Trophoblast cell (in vitro differentiated cells and primary cell): Measurements from ENCODE around the gene IRS2.

Experiments
- DNase-seq, 2 donors: peaks; one replicate each; pipeline ENCODE4 v3.0.0-alpha.2; 2016
- H2AFZ ChIP-seq: 2 replicates; pipeline ENCODE4 v1.6.1; 2013; ENCODE audit warnings: low read length, moderate library complexity, mild to moderate bottlenecking; ENCODE audit not compliant: insufficient read depth, poor library complexity
- H2AK5ac ChIP-seq: 2 replicates; pipeline ENCODE4 v1.6.1; 2013; ENCODE audit warnings: mild to moderate bottlenecking, low read length
- H2BK120ac ChIP-seq: 2 replicates; pipeline ENCODE4 v1.6.1; 2013; ENCODE audit warnings: low read length, mild to moderate bottlenecking, moderate library complexity; ENCODE audit not compliant: insufficient read depth, poor library complexity
- H2BK12ac ChIP-seq: 2 replicates; pipeline ENCODE4 v1.6.1; 2013; ENCODE audit warnings: mild to moderate bottlenecking, low read length, moderate library complexity
- H2BK5ac ChIP-seq: 2 replicates; pipeline ENCODE4 v1.6.1; 2013; ENCODE audit warnings: low read length, low read depth, moderate library complexity, mild to moderate bottlenecking; ENCODE audit not compliant: poor library complexity
- H3K14ac ChIP-seq: 2 replicates; pipeline ENCODE4 v1.6.1; 2013; ENCODE audit warnings: mild to moderate bottlenecking, low read length
- H3K18ac ChIP-seq: 2 replicates; pipeline ENCODE4 v1.6.1; 2013; ENCODE audit warnings: mild to moderate bottlenecking, low read length
- H3K23ac ChIP-seq: 2 replicates; pipeline ENCODE4 v1.6.1; 2013; ENCODE audit warnings: low read length
- H3K27ac ChIP-seq: 2 replicates; pipeline ENCODE4 v1.5.1; 2013; ENCODE audit warnings: low read depth, mild to moderate bottlenecking, inconsistent platforms, low read length, moderate library complexity
- H3K27me3 ChIP-seq: 2 replicates; pipeline ENCODE4 v1.6.1; 2013; ENCODE audit warnings: inconsistent platforms, mild to moderate bottlenecking, low read length, moderate library complexity; ENCODE audit not compliant: insufficient read depth
- H3K36me3 ChIP-seq, 2 experiments: 1 replicate in 1 of 2; 2 replicates in 1 of 2; pipeline ENCODE4 v1.6.1; 2013; ENCODE audit warnings: low read length in 2 of 2, mild to moderate bottlenecking in 2 of 2, moderate library complexity in 1 of 2; ENCODE audit not compliant: insufficient read depth in 2 of 2, control insufficient read depth in 1 of 2
- H3K4ac ChIP-seq: 2 replicates; pipeline ENCODE4 v1.6.1; 2013; ENCODE audit warnings: low read depth, mild to moderate bottlenecking, low read length, moderate library complexity
- H3K4me1 ChIP-seq, 2 experiments: 1 replicate in 1 of 2; 2 replicates in 1 of 2; pipeline ENCODE4 v1.6.1; 2013; ENCODE audit warnings: low read length in 2 of 2, mild to moderate bottlenecking in 2 of 2, moderate library complexity in 1 of 2; ENCODE audit not compliant: insufficient read depth in 2 of 2, control insufficient read depth in 1 of 2
- H3K4me2 ChIP-seq: 2 replicates; pipeline ENCODE4 v1.6.1; 2013; ENCODE audit warnings: inconsistent platforms, mild to moderate bottlenecking, low read length, moderate library complexity
- H3K4me3 ChIP-seq: 2 replicates; pipeline ENCODE4 v1.5.1; 2013; ENCODE audit warnings: mild to moderate bottlenecking, low read depth, low read length, inconsistent platforms
- H3K79me1 ChIP-seq: one replicate; pipeline ENCODE4 v1.6.1; 2013; ENCODE audit warnings: low read length
- H3K79me2 ChIP-seq: 2 replicates; pipeline ENCODE4 v1.6.1; 2013; ENCODE audit warnings: low read length, mild to moderate bottlenecking; ENCODE audit not compliant: control insufficient read depth, insufficient read depth, poor library complexity
- H3K9ac ChIP-seq: 2 replicates; pipeline ENCODE4 v1.6.1; 2013; ENCODE audit warnings: mild to moderate bottlenecking, low read length
- H3K9me3 ChIP-seq: 2 replicates; pipeline ENCODE4 v1.6.1; 2013; ENCODE audit warnings: low read depth, mild to moderate bottlenecking, control low read depth, inconsistent platforms, low read length; ENCODE audit not compliant: insufficient read depth
- H4K12ac ChIP-seq: 2 replicates; pipeline ENCODE4 v1.6.1; 2013; ENCODE audit warnings: low read depth, mild to moderate bottlenecking, low read length, moderate library complexity
- H4K8ac ChIP-seq: 2 replicates; pipeline ENCODE4 v1.6.1; 2013; ENCODE audit warnings: low read depth, mild to moderate bottlenecking, low read length, moderate library complexity
- H4K91ac ChIP-seq: one replicate; pipeline ENCODE4 v1.6.1; 2013; ENCODE audit warnings: low read depth, mild to moderate bottlenecking, low read length, moderate library complexity
- WGBS: extraction: QIAGEN DNeasy Blood & Tissue Kit; methylation state at CpG from one replicate; pipeline ENCODE4 v1.1.7; 2013; ENCODE audit warnings: missing lambda C conversion rate; ENCODE audit not compliant: insufficient read length, insufficient coverage; ENCODE audit errors: extremely low coverage; 5-methylcytosine and 5-hydroxymethylcytosine counted together

Gene IRS2

GRCh38 chr13:109768616-109769015, 17.8 kb downstream of the IRS2 start:
- WGBS: no CpG with 5 or more reads among the region's 10 CpGs
- H3K23ac ChIP-seq: no peak overlapping the region
- no peaks in the 10 kb centered on the region for H3K79me1 ChIP-seq
- H3K9ac ChIP-seq: no peak overlapping the region
- H4K91ac ChIP-seq: no peak overlapping the region
- no peak overlapping the region for H3K4me2 ChIP-seq
- H2AK5ac ChIP-seq: no peak overlapping the region
- H4K12ac ChIP-seq: no peak overlapping the region
- H3K4me3 ChIP-seq: no peak overlapping the region
- no peaks in the 10 kb centered on the region for H3K4me1 ChIP-seq
- H2BK120ac ChIP-seq: no peak overlapping the region
- no peak overlapping the region for H4K8ac ChIP-seq
- no peaks in the 10 kb centered on the region for H3K27me3 ChIP-seq
- no peak overlapping the region for H2AFZ ChIP-seq
- no peak overlapping the region for H2BK12ac ChIP-seq
- H3K36me3 ChIP-seq: peaks cover 5 to 6% of the 10 kb centered on the region in 2 experiments
- H3K14ac ChIP-seq: no peak overlapping the region
- H3K4ac ChIP-seq: no peak overlapping the region
- no peaks in the 10 kb centered on the region for H3K9me3 ChIP-seq
- H2BK5ac ChIP-seq: no peak overlapping the region
- no peak overlapping the region for H3K18ac ChIP-seq
- no peaks in the 10 kb centered on the region for H3K79me2 ChIP-seq
- no peak for DNase-seq
- H3K27ac ChIP-seq: no peak overlapping the region

- H3K14ac ChIP-seq: no peak overlapping the region
- peaks cover 5 to 6% of the 10 kb centered on the region in 2 experiments for H3K36me3 ChIP-seq
- no peak overlapping the region for H2BK120ac ChIP-seq
- no peak overlapping the region for H3K18ac ChIP-seq
- H4K12ac ChIP-seq: no peak overlapping the region
- H3K4me3 ChIP-seq: no peak overlapping the region
- no peak overlapping the region for H2AFZ ChIP-seq
- H4K91ac ChIP-seq: no peak overlapping the region
- no peak overlapping the region for H4K8ac ChIP-seq
- H2BK12ac ChIP-seq: no peak overlapping the region
- H2BK5ac ChIP-seq: no peak overlapping the region
- H3K9me3 ChIP-seq: no peaks in the 10 kb centered on the region
- no peak overlapping the region for H3K23ac ChIP-seq
- H3K79me1 ChIP-seq: no peaks in the 10 kb centered on the region
- no peak overlapping the region for H2AK5ac ChIP-seq
- no peak overlapping the region for H3K4ac ChIP-seq
- WGBS: no CpG with 5 or more reads among the region's 2 CpGs
- no peaks in the 10 kb centered on the region for H3K4me1 ChIP-seq
- H3K27me3 ChIP-seq: no peaks in the 10 kb centered on the region
- no peak overlapping the region for H3K9ac ChIP-seq
- H3K79me2 ChIP-seq: no peaks in the 10 kb centered on the region
- no peak overlapping the region for H3K4me2 ChIP-seq
- no peak overlapping the region for H3K27ac ChIP-seq
- peak; percentile 70 to 83 for DNase-seq
Observed at GRCh38 chr13:109768176-109768575, 18.2 kb downstream of the IRS2 start.

- H2AFZ ChIP-seq: no peak overlapping the region
- no peaks in the 10 kb centered on the region for H3K79me2 ChIP-seq
- H3K23ac ChIP-seq: no peak overlapping the region
- H2BK120ac ChIP-seq: no peak overlapping the region
- no peak overlapping the region for H3K4me3 ChIP-seq
- H2BK5ac ChIP-seq: no peak overlapping the region
- no peak overlapping the region for H4K8ac ChIP-seq
- H4K91ac ChIP-seq: no peak overlapping the region
- H3K4ac ChIP-seq: no peak overlapping the region
- no CpG with 5 or more reads among the region's 5 CpGs for WGBS
- no peaks in the 10 kb centered on the region for H3K27me3 ChIP-seq
- H3K18ac ChIP-seq: no peak overlapping the region
- H3K14ac ChIP-seq: no peak overlapping the region
- H2BK12ac ChIP-seq: no peak overlapping the region
- no peaks in the 10 kb centered on the region for H3K9me3 ChIP-seq
- H3K79me1 ChIP-seq: no peaks in the 10 kb centered on the region
- peaks cover 2% of the 10 kb centered on the region in 2 experiments for H3K36me3 ChIP-seq
- no peak overlapping the region for H3K27ac ChIP-seq
- no peak overlapping the region for H2AK5ac ChIP-seq
- no peak overlapping the region for H3K9ac ChIP-seq
- H3K4me1 ChIP-seq: no peaks in the 10 kb centered on the region
- no peak overlapping the region for H3K4me2 ChIP-seq
- DNase-seq: no peak
- no peak overlapping the region for H4K12ac ChIP-seq
Observed at GRCh38 chr13:109767023-109767422, 19.4 kb downstream of the IRS2 start.

DNA sequence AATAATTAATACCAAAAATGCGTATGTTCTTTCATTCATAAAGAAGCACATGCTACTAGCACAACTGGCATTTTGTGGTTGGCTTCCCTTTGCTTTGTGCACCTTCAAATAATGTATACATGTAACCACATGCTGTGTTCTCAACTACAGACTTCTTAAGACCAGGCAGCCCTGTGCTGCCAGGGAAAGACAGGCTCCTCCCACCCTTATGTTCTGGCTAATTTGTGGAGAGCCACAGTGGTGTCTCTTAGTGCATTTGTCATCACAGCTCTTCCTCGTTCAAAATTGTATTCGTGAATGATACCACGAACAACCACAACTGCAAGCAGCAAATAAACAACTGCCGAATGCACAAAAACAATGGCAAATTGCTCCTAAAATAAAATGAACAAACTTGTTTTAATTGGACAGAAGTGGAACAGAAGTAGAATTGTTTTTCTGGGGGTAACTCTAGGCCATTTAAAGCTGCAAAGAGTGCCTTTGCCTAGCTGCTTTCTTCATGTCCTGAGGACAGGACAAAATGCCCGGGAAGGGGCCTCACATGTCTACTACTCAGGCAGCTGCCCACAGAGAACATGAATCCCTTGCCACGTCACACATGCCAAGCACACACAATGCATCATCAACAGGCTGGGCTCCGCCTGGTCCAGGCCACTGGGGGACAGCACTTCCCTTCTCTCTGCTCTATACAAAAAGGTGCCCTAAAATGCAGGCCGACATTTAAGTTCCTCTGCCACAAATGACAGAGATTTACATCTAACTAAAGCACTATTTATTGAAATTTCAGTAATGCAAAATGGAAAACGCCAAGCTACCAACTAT, 21.7 kb downstream of the IRS2 start:
- Histone ChIP-seq H3K27ac (no peak overlapping the region), H3K4me3 (no peak overlapping the region), H2BK120ac (no peak overlapping the region), H3K4ac (no peak overlapping the region), H3K4me2 (no peak overlapping the region), H4K12ac (no peak overlapping the region), H4K8ac (no peak overlapping the region), H2AK5ac (no peak overlapping the region), H3K14ac (no peak overlapping the region), H3K4me1 (no peaks in the 10 kb centered on the region), H4K91ac (no peak overlapping the region), H3K27me3 (no peaks in the 10 kb centered on the region), H3K23ac (no peak overlapping the region), H3K9ac (no peak overlapping the region), H2AFZ (no peak overlapping the region), H3K18ac (no peak overlapping the region), H3K9me3 (no peaks in the 10 kb centered on the region), H3K79me2 (no peaks in the 10 kb centered on the region), H2BK5ac (no peak overlapping the region), H3K36me3 (no peaks in the 10 kb centered on the region), H3K79me1 (no peaks in the 10 kb centered on the region), H2BK12ac (no peak overlapping the region)
- no peak for DNase-seq
- WGBS: no CpG with 5 or more reads among the region's 10 CpGs
